ENCODE measurements around the gene FADD. TPM values are rescaled to one million over a fixed set of nuclear protein-coding genes. Genes with fewer than 3 reads are reported as not detected.

FADD gene
- total and polyA plus RNA-seq, 4 donors, result 13.9 to 30.9 (median 26.1) TPM

DNA sequence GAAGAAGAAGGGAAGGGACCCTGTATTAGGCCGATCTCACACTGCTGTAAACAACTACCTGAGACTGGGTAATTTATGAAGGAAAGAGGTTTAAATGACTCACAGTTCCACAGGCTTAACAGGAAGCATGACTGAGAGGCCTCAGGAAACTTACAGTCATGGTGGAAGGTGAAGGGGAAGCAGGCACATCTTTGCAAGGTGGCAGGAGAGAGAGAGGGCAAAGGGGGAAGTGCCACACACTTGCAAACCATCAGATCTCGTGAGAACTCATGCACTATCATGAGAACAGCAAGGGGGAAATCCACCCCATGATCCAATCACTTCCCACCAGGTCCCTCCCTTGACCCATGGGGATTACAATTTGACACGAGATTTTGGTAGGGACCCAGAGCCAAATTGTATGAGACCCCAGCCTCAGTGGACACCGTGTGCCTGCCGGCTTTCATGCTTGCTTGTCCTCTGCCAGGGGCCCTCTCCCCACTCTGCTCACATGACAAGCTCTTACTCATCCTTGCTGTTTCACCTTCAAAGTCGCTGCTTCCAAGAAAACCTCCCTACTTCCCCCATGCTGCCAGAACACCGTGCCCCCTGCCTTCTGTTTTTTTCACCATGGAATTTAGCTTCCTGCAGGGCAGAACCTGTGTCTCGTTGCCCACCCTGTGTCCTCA, 44.1 kb downstream of the FADD start:
- Histone ChIP-seq H3K27me3 (ENCODE audit: control insufficient read depth in 3 of 3, insufficient read depth in 3 of 3, low read length in 2 of 3) (no peaks in the 10 kb centered on the region), H3K9me3 (ENCODE audit: control insufficient read depth in 4 of 4, insufficient read depth in 3 of 4, low read length in 3 of 4) (no peaks in the 10 kb centered on the region), H3K4me3 (no peak overlapping the region), H3K9ac (ENCODE audit: insufficient read depth in 1 of 2, low read length in 2 of 2) (no peak overlapping the region), H3K27ac (ENCODE audit: low read depth in 1 of 2, low read length in 1 of 2) (no peak overlapping the region), H3K36me3 (ENCODE audit: control insufficient read depth in 4 of 4, insufficient read depth in 4 of 4, low read length in 4 of 4) (no peaks in the 10 kb centered on the region), H3K4me1 (ENCODE audit: control insufficient read depth in 5 of 5, insufficient read depth in 5 of 5, low read length in 5 of 5) (peaks cover 0 to 2% (median 0%) of the 10 kb centered on the region in 5 donors)
- WGBS, 2 donors, result 64 to 71% methylated on average over 8 of the region's 8 CpGs
- TF ChIP-seq, protein P1, sequence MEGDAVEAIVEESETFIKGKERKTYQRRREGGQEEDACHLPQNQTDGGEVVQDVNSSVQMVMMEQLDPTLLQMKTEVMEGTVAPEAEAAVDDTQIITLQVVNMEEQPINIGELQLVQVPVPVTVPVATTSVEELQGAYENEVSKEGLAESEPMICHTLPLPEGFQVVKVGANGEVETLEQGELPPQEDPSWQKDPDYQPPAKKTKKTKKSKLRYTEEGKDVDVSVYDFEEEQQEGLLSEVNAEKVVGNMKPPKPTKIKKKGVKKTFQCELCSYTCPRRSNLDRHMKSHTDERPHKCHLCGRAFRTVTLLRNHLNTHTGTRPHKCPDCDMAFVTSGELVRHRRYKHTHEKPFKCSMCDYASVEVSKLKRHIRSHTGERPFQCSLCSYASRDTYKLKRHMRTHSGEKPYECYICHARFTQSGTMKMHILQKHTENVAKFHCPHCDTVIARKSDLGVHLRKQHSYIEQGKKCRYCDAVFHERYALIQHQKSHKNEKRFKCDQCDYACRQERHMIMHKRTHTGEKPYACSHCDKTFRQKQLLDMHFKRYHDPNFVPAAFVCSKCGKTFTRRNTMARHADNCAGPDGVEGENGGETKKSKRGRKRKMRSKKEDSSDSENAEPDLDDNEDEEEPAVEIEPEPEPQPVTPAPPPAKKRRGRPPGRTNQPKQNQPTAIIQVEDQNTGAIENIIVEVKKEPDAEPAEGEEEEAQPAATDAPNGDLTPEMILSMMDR (IDR thresholded peaks at IDR 0.05; ENCODE audit: control extremely low read depth, extremely low read depth), result no peak
- DNase-seq, result no peak
- ATAC-seq (ENCODE audit: insufficient read depth, low FRiP score), result no peak

DNA sequence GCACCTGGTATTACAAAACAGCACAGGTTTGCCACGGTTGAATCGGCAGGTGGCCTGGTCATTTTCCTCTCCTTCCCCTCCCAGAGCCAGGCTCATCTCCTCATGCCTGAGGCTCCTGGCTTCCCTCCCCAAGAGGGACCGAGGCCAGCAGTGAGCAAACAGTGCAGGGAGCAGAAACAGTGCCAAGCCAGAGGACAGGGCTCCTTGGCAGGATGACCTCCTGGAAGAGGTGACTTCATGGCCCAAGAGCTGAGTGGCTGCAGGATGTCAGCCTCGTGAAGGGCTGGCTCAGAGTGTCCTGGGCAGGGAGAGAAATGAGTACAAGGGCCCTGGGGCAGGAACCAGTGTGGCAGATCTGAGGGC, 44.6 kb downstream of the FADD start:
- ATAC-seq (ENCODE audit: insufficient read depth, low FRiP score) (no peak), DNase-seq (no peak)
- WGBS, 2 donors, result 62 to 72% methylated on average over 4 of the region's 4 CpGs
- Histone ChIP-seq H3K9me3 (ENCODE audit: control insufficient read depth in 4 of 4, insufficient read depth in 3 of 4, low read length in 3 of 4) (no peaks in the 10 kb centered on the region), H3K27me3 (ENCODE audit: control insufficient read depth in 3 of 3, insufficient read depth in 3 of 3, low read length in 2 of 3) (no peaks in the 10 kb centered on the region), H3K9ac (ENCODE audit: insufficient read depth in 1 of 2, low read length in 2 of 2) (no peak overlapping the region), H3K4me3 (no peak overlapping the region), H3K36me3 (ENCODE audit: control insufficient read depth in 4 of 4, insufficient read depth in 4 of 4, low read length in 4 of 4) (no peaks in the 10 kb centered on the region), H3K27ac (ENCODE audit: low read depth in 1 of 2, low read length in 1 of 2) (no peak overlapping the region), H3K4me1 (ENCODE audit: control insufficient read depth in 5 of 5, insufficient read depth in 5 of 5, low read length in 5 of 5) (peaks cover 0 to 2% (median 0%) of the 10 kb centered on the region in 5 donors)
- TF ChIP-seq, protein P1 (IDR thresholded peaks at IDR 0.05; ENCODE audit: control extremely low read depth, extremely low read depth), result no peak

DNA sequence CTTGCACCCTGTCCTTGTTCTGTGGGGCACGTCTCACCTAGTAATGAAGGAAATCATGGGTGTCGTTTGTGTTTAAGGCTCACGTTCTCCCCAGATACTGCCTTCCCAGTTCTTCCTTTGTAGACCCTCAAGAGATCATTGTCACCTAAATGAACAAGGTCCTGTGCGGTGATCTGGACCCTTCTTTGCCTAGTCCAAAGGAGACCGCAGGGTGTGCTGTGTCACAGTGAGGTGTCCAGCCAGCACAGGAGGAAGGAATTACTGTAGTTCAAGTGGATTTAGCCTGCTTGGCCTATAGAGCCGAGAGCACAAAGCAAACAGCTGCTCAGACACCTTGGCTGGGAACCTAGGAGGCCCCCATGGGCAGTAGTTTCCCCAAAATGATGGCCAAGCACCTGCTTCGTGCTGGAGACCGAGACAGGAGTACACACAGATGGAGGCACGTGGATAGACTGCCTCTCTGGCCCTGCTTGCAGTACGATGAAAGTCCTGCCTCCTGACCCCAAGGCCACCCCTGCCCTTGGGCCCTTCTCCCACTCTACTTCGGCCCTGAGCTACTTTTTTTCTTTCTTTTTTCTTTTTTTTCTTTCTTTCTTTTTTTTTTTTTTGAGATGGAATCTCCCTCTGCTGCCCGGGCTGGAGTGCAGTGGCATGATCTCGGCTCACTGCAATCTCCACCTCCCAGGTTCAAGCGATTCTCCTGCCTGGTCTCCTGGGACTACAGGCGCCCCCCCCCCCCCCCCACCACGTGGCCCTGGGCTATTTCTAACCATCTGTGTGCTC, 48.0 kb downstream of the FADD start:
- Histone ChIP-seq H3K4me3 (no peak overlapping the region), H3K9ac (ENCODE audit: insufficient read depth in 1 of 2, low read length in 2 of 2) (no peak overlapping the region), H3K4me1 (ENCODE audit: control insufficient read depth in 5 of 5, insufficient read depth in 5 of 5, low read length in 5 of 5) (peaks cover 0 to 2% (median 0%) of the 10 kb centered on the region in 5 donors), H3K27me3 (ENCODE audit: control insufficient read depth in 3 of 3, insufficient read depth in 3 of 3, low read length in 2 of 3) (no peaks in the 10 kb centered on the region), H3K9me3 (ENCODE audit: control insufficient read depth in 4 of 4, insufficient read depth in 3 of 4, low read length in 3 of 4) (no peaks in the 10 kb centered on the region), H3K27ac (ENCODE audit: low read depth in 1 of 2, low read length in 1 of 2) (no peak overlapping the region), H3K36me3 (ENCODE audit: control insufficient read depth in 4 of 4, insufficient read depth in 4 of 4, low read length in 4 of 4) (no peaks in the 10 kb centered on the region)
- 56 to 78% methylated on average over 15 to 16 of the region's 16 CpGs for WGBS, 2 donors
- ATAC-seq (ENCODE audit: insufficient read depth, low FRiP score) (no peak), DNase-seq (peak in 1 of 3 donors; percentile 7)
- TF ChIP-seq, protein P1 (IDR thresholded peaks at IDR 0.05; ENCODE audit: control extremely low read depth, extremely low read depth), result no peak

Data from lung (tissue), 12 donors.